A549 (cell line): ENCODE results near the gene WDCP.

ENCODE experiments used
- BCL3 ChIP-seq: fragments of >200 bp; sonication (Bioruptor Twin); formaldehyde crosslinking; IDR thresholded peaks from 3 replicates; pipeline ENCODE4 v1.6.1; 2016
- CEBPB ChIP-seq, 2 experiments: fragments of >200 bp in 1 of 2; sonication (Bioruptor Twin) in 1 of 2; formaldehyde crosslinking in 1 of 2; IDR thresholded peaks; 2 replicates each; pipeline ENCODE4 v1.6.1; 2012 to 2016
- ESRRA ChIP-seq: fragments of 150-350 bp; IDR thresholded peaks from 2 replicates; pipeline ENCODE4 v1.6.1; 2014; ENCODE audit warnings: mild to moderate bottlenecking, low read length, borderline replicate concordance
- MAZ ChIP-seq: fragments of 150-350 bp; IDR thresholded peaks from 2 replicates; pipeline ENCODE4 v1.6.1; 2014; ENCODE audit warnings: antibody characterized with exemption, low read depth, low read length, borderline replicate concordance
- MYC ChIP-seq: IDR thresholded peaks from 2 replicates; pipeline ENCODE4 v1.6.1; 2012; ENCODE audit warnings: mild to moderate bottlenecking, inconsistent platforms, low read length, improper control_type of control experiment, borderline replicate concordance
- POLR2A ChIP-seq: IDR thresholded peaks from 2 replicates; pipeline ENCODE4 v1.6.1; 2012; ENCODE audit warnings: mild to moderate bottlenecking, low read length
- POLR2AphosphoS2 ChIP-seq: conservative IDR thresholded peaks from 2 replicates; pipeline ENCODE4 v1.6.1; 2012; ENCODE audit warnings: low read length, improper control_type of control experiment, inconsistent platforms
- RCOR1 ChIP-seq: fragments of 150-350 bp; IDR thresholded peaks from 2 replicates; pipeline ENCODE4 v1.6.1; 2014; ENCODE audit warnings: antibody characterized with exemption, low read length, low read depth
- RFX5 ChIP-seq: fragments of 450-650 bp; IDR thresholded peaks from 2 replicates; pipeline ENCODE4 v1.7.1; 2014; ENCODE audit warnings: antibody characterized with exemption, mild to moderate bottlenecking, moderate library complexity
- SREBF2 ChIP-seq: fragments of 450-650 bp; IDR thresholded peaks from 2 replicates; pipeline ENCODE4 v1.6.1; 2014; ENCODE audit warnings: mild to moderate bottlenecking, moderate library complexity
- TF ChIP-seq, protein P1 (sequence below): fragments of >200 bp; sonication (Bioruptor Twin); formaldehyde crosslinking; IDR thresholded peaks from 3 replicates; pipeline ENCODE4 v1.5.1; 2016
- TF ChIP-seq, protein P2 (sequence below): fragments of 450-650 bp; IDR thresholded peaks from 2 replicates; pipeline ENCODE4 v1.6.1; 2014; ENCODE audit warnings: antibody characterized with exemption

- no peak for TF ChIP-seq SREBF2
- no peak for TF ChIP-seq ESRRA
- TF ChIP-seq, protein P1, sequence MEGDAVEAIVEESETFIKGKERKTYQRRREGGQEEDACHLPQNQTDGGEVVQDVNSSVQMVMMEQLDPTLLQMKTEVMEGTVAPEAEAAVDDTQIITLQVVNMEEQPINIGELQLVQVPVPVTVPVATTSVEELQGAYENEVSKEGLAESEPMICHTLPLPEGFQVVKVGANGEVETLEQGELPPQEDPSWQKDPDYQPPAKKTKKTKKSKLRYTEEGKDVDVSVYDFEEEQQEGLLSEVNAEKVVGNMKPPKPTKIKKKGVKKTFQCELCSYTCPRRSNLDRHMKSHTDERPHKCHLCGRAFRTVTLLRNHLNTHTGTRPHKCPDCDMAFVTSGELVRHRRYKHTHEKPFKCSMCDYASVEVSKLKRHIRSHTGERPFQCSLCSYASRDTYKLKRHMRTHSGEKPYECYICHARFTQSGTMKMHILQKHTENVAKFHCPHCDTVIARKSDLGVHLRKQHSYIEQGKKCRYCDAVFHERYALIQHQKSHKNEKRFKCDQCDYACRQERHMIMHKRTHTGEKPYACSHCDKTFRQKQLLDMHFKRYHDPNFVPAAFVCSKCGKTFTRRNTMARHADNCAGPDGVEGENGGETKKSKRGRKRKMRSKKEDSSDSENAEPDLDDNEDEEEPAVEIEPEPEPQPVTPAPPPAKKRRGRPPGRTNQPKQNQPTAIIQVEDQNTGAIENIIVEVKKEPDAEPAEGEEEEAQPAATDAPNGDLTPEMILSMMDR: no peak
- TF ChIP-seq MAZ: no peak
- TF ChIP-seq, protein P2, sequence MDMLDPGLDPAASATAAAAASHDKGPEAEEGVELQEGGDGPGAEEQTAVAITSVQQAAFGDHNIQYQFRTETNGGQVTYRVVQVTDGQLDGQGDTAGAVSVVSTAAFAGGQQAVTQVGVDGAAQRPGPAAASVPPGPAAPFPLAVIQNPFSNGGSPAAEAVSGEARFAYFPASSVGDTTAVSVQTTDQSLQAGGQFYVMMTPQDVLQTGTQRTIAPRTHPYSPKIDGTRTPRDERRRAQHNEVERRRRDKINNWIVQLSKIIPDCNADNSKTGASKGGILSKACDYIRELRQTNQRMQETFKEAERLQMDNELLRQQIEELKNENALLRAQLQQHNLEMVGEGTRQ: no peak
- TF ChIP-seq POLR2A: no peak
- TF ChIP-seq RFX5: no peak
- TF ChIP-seq MYC: no peak
- no peak for TF ChIP-seq POLR2AphosphoS2
- no peak for TF ChIP-seq CEBPB (IDR thresholded peaks at IDR 0.05)
- TF ChIP-seq BCL3: no peak
- no peak for TF ChIP-seq RCOR1
Measured at GRCh38 chr2:24040511-24040910, 6.7 kb downstream of the WDCP start.
